22Rv1 (cell line): ENCODE data around the gene PLA2G7.

Source experiments
- CTCF ChIP-seq: fragments of 450-650 bp; IDR thresholded peaks from 2 replicates; pipeline ENCODE4 v1.5.1; 2017; ENCODE audit warnings: mild to moderate bottlenecking
- ZFX ChIP-seq: fragments of 450-650 bp; IDR thresholded peaks from 2 replicates; pipeline ENCODE4 v1.6.1; 2017; ENCODE audit warnings: antibody characterized with exemption, borderline replicate concordance

GRCh38 chr6:46676604-46677313 is 58.4 kb downstream of the PLA2G7 start:
- TF ChIP-seq CTCF (no peak), ZFX (no peak)
